Parathyroid adenoma (tissue), 2 donors: Measurements from ENCODE around the gene TSPAN7.

ENCODE experiments used
- H2AFZ ChIP-seq: fragments of 300-600 bp; sonication (generic); one replicate; pipeline ENCODE4 v1.7.0; 2017; ENCODE audit warnings: antibody characterized with exemption, mild to moderate bottlenecking
- H3K27ac ChIP-seq: fragments of 300-600 bp; sonication (generic); one replicate; pipeline ENCODE4 v1.7.0; 2017
- H3K27me3 ChIP-seq: fragments of 300-600 bp; sonication (generic); one replicate; pipeline ENCODE4 v1.7.0; 2017; ENCODE audit warnings: low read length; ENCODE audit not compliant: control insufficient read depth, insufficient read depth
- H3K36me3 ChIP-seq: fragments of 300-600 bp; sonication (generic); one replicate; pipeline ENCODE4 v1.7.0; 2017; ENCODE audit warnings: low read length; ENCODE audit not compliant: control insufficient read depth, insufficient read depth
- H3K4me1 ChIP-seq: fragments of 300-600 bp; sonication (generic); one replicate; pipeline ENCODE4 v1.7.0; 2017; ENCODE audit warnings: control low read depth
- H3K4me2 ChIP-seq: fragments of 300-600 bp; sonication (generic); one replicate; pipeline ENCODE4 v1.7.0; 2017; ENCODE audit warnings: low read length
- H3K4me3 ChIP-seq: fragments of 300-600 bp; sonication (generic); one replicate; pipeline ENCODE4 v1.7.0; 2017; ENCODE audit warnings: low read depth, low read length
- H3K79me2 ChIP-seq: fragments of 300-600 bp; sonication (generic); one replicate; pipeline ENCODE4 v1.7.0; 2017; ENCODE audit warnings: control low read depth
- H3K9ac ChIP-seq: fragments of 300-600 bp; sonication (generic); one replicate; pipeline ENCODE4 v1.7.0; 2017; ENCODE audit warnings: mild to moderate bottlenecking
- H3K9me3 ChIP-seq: fragments of 300-600 bp; sonication (generic); one replicate; pipeline ENCODE4 v1.7.0; 2017; ENCODE audit warnings: low read length; ENCODE audit not compliant: control insufficient read depth
- TF ChIP-seq, protein P1 (sequence below): fragments of 300-600 bp; sonication (generic); IDR thresholded peaks from one replicate; pipeline ENCODE4 v1.7.0; 2017; ENCODE audit warnings: antibody characterized with exemption, mild to moderate bottlenecking
- donor health status: primary hyperparathyroidism.

TSPAN7 gene

DNA sequence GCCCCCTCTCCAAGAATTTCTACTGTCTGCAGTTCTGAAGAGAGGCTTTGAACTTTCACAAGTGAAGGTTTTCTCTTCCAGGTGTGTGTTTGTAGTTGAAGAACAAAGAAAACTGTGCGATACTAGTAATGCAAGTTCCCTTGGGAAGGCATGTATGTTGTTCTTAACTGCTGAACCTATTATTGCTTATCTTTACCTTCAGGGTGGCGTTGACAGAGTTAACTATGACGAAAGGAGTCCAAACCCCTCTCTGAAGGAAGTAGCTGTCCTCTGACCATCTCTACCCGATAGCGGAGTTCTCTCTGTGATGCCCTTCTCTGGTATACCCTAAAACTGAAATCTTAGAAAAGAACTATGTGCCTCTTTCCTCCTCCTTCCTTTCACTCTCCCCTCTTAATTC lies 79.9 kb downstream of the TSPAN7 start:
- TF ChIP-seq, protein P1, sequence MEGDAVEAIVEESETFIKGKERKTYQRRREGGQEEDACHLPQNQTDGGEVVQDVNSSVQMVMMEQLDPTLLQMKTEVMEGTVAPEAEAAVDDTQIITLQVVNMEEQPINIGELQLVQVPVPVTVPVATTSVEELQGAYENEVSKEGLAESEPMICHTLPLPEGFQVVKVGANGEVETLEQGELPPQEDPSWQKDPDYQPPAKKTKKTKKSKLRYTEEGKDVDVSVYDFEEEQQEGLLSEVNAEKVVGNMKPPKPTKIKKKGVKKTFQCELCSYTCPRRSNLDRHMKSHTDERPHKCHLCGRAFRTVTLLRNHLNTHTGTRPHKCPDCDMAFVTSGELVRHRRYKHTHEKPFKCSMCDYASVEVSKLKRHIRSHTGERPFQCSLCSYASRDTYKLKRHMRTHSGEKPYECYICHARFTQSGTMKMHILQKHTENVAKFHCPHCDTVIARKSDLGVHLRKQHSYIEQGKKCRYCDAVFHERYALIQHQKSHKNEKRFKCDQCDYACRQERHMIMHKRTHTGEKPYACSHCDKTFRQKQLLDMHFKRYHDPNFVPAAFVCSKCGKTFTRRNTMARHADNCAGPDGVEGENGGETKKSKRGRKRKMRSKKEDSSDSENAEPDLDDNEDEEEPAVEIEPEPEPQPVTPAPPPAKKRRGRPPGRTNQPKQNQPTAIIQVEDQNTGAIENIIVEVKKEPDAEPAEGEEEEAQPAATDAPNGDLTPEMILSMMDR, result no peak
- no peak overlapping the region for H3K4me3 ChIP-seq
- no peak overlapping the region for H3K9ac ChIP-seq
- H2AFZ ChIP-seq, result no peak overlapping the region
- H3K4me1 ChIP-seq, result peaks cover 3% of the 10 kb centered on the region
- H3K36me3 ChIP-seq, result no peaks in the 10 kb centered on the region
- H3K27ac ChIP-seq, result no peak overlapping the region
- no peaks in the 10 kb centered on the region for H3K79me2 ChIP-seq
- H3K9me3 ChIP-seq, result no peaks in the 10 kb centered on the region
- H3K4me2 ChIP-seq, result no peak overlapping the region
- H3K27me3 ChIP-seq, result no peaks in the 10 kb centered on the region

DNA sequence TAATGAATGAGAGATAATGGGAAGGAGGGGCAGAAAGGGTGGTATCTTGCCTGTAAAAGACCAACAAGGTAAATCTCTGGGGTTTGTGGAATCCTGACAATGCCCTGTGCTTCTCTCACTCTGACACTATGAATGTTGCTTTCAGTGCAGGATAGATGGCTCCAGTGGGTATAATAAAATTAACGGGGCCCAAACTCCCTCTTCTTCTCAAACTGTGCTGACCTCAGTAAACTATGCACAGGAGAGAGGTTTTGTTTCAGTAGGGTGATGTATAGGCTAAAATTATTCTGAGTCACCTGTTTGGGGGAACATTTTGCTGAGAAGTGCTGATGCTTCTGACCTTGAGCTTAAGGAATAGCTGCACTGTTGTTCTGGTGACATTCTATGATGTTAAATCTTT lies 82.6 kb downstream of the TSPAN7 start:
- no peak overlapping the region for H3K9ac ChIP-seq
- H3K36me3 ChIP-seq, result no peaks in the 10 kb centered on the region
- no peak overlapping the region for H3K4me3 ChIP-seq
- H3K9me3 ChIP-seq, result no peaks in the 10 kb centered on the region
- TF ChIP-seq, protein P1, result no peak
- peaks cover 2% of the 10 kb centered on the region for H3K4me1 ChIP-seq
- no peak overlapping the region for H2AFZ ChIP-seq
- H3K4me2 ChIP-seq, result no peak overlapping the region
- H3K79me2 ChIP-seq, result no peaks in the 10 kb centered on the region
- H3K27me3 ChIP-seq, result no peaks in the 10 kb centered on the region
- no peak overlapping the region for H3K27ac ChIP-seq

DNA sequence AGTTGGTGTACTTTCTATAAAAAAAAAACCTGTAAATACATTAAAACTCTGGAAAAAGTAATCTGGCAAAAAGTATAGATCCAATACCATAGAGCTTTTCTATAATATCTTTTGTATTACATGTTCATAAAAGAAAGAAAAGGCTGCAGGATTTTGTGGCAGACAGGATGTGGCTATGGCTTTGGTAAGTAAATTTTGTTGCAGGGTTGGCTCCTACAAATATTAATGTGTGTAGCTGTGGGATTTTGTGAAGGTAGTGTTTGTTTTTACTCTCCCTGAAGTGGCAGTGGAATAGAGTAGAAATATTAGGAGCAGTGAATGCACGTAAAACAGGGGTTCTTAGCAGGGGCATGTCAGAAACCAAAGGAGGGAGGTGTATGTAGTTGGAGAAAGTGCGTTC lies 84.8 kb downstream of the TSPAN7 start:
- Histone ChIP-seq H3K4me3 (no peak overlapping the region), H3K4me1 (no peaks in the 10 kb centered on the region), H3K79me2 (no peaks in the 10 kb centered on the region), H2AFZ (no peak overlapping the region), H3K27ac (no peak overlapping the region), H3K36me3 (no peaks in the 10 kb centered on the region), H3K4me2 (no peak overlapping the region), H3K27me3 (no peaks in the 10 kb centered on the region), H3K9me3 (no peaks in the 10 kb centered on the region), H3K9ac (no peak overlapping the region)
- TF ChIP-seq, protein P1, result no peak

DNA sequence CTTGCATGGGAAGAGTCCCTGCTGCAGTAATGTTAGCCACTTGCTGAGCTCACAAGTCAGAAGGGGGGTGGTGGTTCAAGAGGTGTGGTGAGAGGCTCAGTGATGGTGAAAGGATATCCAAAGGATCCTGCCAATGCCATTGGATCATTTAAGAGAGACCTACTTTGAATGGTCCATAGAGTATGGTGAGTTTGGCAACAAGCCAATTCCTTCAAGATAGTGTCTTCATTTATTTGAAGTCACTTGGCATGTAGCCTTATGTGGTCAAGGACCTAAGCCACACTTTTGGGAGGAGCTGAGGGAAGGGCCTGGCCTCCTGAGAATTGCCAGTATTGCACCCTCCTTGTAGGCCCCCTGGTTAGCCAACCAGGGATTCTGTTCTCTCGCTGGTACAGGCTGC lies 87.9 kb downstream of the TSPAN7 start:
- no peak overlapping the region for H2AFZ ChIP-seq
- no peak overlapping the region for H3K4me3 ChIP-seq
- H3K9me3 ChIP-seq, result no peaks in the 10 kb centered on the region
- H3K4me2 ChIP-seq, result no peak overlapping the region
- TF ChIP-seq, protein P1, result no peak
- H3K27ac ChIP-seq, result no peak overlapping the region
- no peaks in the 10 kb centered on the region for H3K27me3 ChIP-seq
- H3K4me1 ChIP-seq, result no peaks in the 10 kb centered on the region
- no peak overlapping the region for H3K9ac ChIP-seq
- H3K36me3 ChIP-seq, result no peaks in the 10 kb centered on the region
- H3K79me2 ChIP-seq, result no peaks in the 10 kb centered on the region
